HEK293 (cell line): ENCODE data around the gene IREB2.
A peak's percentile ranks its signal among the peaks of the same experiment; 100 is the strongest.
"Not testable (repeated sequence)": the region's sequence is repeated elsewhere in the genome, so short reads cannot be mapped to it uniquely, and the experiment has no call there.

Experiments
- CTCF ChIA-PET: fragments of 350-600 bp; formaldehyde crosslinking; extraction: SDS; loops from one replicate; lab custom pipeline; 2021; ENCODE audit warnings: antibody characterized with exemption; lab: Yijun Ruan, JAX
- POLR2A ChIA-PET: fragments of 300-600 bp; formaldehyde crosslinking; extraction: SDS; loops from one replicate; lab custom pipeline; 2020; ENCODE audit warnings: antibody characterized with exemption, inconsistent platforms; lab: Yijun Ruan, JAX
- H3K27ac ChIP-seq: fragments of 200-500 bp; sonication (Bioruptor generic); 2 replicates; pipeline ENCODE4 v1.5.1; 2014; ENCODE audit warnings: low read depth, low read length, control low read depth, inconsistent platforms; ENCODE audit errors: extremely low read depth
- H3K36me3 ChIP-seq, 2 experiments: fragments of 200-500 bp in 1 of 2; sonication (Bioruptor generic) in 1 of 2; 1 replicate in 1 of 2; 2 replicates in 1 of 2; pipeline ENCODE4 v1.5.1; 2014 to 2017; ENCODE audit warnings: inconsistent platforms in 2 of 2, low read length in 2 of 2; ENCODE audit not compliant: control insufficient read depth in 2 of 2, insufficient read depth in 1 of 2
- H3K4me1 ChIP-seq: fragments of 200-500 bp; sonication (Bioruptor generic); 2 replicates; pipeline ENCODE4 v1.5.1; 2014; ENCODE audit warnings: mild to moderate bottlenecking, low read length, inconsistent platforms; ENCODE audit not compliant: control insufficient read depth, insufficient read depth
- H3K4me3 ChIP-seq: 2 replicates; pipeline ENCODE4 v1.5.1; 2011; ENCODE audit warnings: low read depth, mild to moderate bottlenecking, control low read depth, low read length, moderate library complexity
- H3K9me3 ChIP-seq: fragments of 200-500 bp; sonication (Bioruptor generic); 2 replicates; pipeline ENCODE4 v1.5.1; 2014; ENCODE audit warnings: low read depth, low read length, inconsistent platforms; ENCODE audit not compliant: control insufficient read depth, insufficient read depth
- KLF17 ChIP-seq: fragments of 450-650 bp; formaldehyde crosslinking; IDR thresholded peaks from 2 replicates; pipeline ENCODE4 v1.5.1; 2016; ENCODE audit warnings: missing biosample characterization, missing genetic modification characterization
- PRDM1 ChIP-seq: fragments of 450-650 bp; formaldehyde crosslinking; IDR thresholded peaks from 2 replicates; pipeline ENCODE4; 2016; ENCODE audit warnings: missing biosample characterization, missing genetic modification characterization
- ZBTB8A ChIP-seq: fragments of 450-650 bp; formaldehyde crosslinking; IDR thresholded peaks from 2 replicates; pipeline ENCODE4 v1.5.1; 2016; ENCODE audit warnings: missing biosample characterization, missing genetic modification characterization
- ZEB2 ChIP-seq: fragments of 450-650 bp; formaldehyde crosslinking; IDR thresholded peaks from 2 replicates; pipeline ENCODE4 v1.5.1; 2016; ENCODE audit warnings: missing biosample characterization, missing genetic modification characterization
- ZNF335 ChIP-seq: fragments of 450-650 bp; formaldehyde crosslinking; conservative IDR thresholded peaks from 2 replicates; pipeline ENCODE4 v1.5.1; 2016; ENCODE audit warnings: missing biosample characterization, missing genetic modification characterization
- ZNF518A ChIP-seq: fragments of 450-650 bp; formaldehyde crosslinking; conservative IDR thresholded peaks from 2 replicates; pipeline ENCODE4 v1.5.1; 2016; ENCODE audit warnings: low read depth, missing biosample characterization, missing genetic modification characterization
- ZNF580 ChIP-seq: fragments of 450-650 bp; formaldehyde crosslinking; IDR thresholded peaks from 2 replicates; pipeline ENCODE4 v1.5.1; 2016; ENCODE audit warnings: missing biosample characterization, missing genetic modification characterization
- ZNF692 ChIP-seq: fragments of 450-650 bp; formaldehyde crosslinking; IDR thresholded peaks from 2 replicates; pipeline ENCODE4 v1.5.1; 2016; ENCODE audit warnings: missing biosample characterization, missing genetic modification characterization
- ZXDB ChIP-seq: fragments of 450-650 bp; formaldehyde crosslinking; IDR thresholded peaks from 2 replicates; pipeline ENCODE4 v1.5.1; 2016; ENCODE audit warnings: missing biosample characterization, missing genetic modification characterization
- TF ChIP-seq, protein P1 (sequence below): fragments of 450-650 bp; formaldehyde crosslinking; IDR thresholded peaks from 2 replicates; pipeline ENCODE4 v1.5.1; 2016; ENCODE audit warnings: missing biosample characterization, missing genetic modification characterization
- TF ChIP-seq, protein P2 (sequence below): fragments of 450-650 bp; formaldehyde crosslinking; IDR thresholded peaks from 2 replicates; pipeline ENCODE4 v1.5.1; 2016; ENCODE audit warnings: missing biosample characterization, missing genetic modification characterization, borderline replicate concordance

IREB2 gene

DNA sequence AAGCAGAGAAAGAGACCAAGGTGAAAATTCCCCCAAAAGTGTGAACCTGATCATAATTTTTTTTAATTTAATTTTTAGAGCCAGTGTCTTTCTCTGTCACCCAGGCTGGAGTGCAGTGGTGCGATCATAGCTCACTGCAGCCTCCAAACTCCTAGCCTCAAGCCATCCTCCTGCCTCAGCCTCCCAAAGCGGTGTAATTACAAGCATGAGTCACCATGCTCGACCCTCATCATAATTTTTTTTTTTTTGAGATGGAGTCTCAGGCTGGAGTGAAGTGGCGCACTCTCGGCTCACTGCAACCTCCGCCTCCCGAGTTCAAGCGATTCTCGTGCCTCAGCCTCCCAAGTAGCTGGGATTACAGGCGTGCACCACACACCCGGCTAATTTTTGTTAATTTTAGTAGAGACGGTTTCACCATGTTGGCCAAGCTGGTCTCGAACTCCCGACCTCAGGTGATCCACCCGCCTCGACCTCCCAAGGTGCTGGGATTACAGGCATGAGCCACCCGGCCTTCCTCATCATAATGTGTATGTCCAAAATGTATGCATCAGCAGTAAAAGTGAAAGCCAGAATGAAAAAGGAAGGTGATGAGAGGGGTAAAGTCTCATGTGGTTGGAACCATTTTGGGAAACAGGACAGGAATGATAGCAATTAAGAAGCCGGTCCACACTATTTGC is 101.6 kb downstream of the IREB2 start:
- POLR2A ChIA-PET, result interaction anchor here (0.6 to 3.9 kb wide), 13 partner anchors 9 to 338 kb away, joined by 3 to 78 read pairs (median 7); partner anchors contain the start of genes CHRNA5, HYKK, IREB2 and SKIC8
- H3K4me1 ChIP-seq, H3K9me3 ChIP-seq: not testable (repeated sequence)
- CTCF ChIA-PET, result interaction anchor here (0.7 to 1.3 kb wide), 5 partner anchors 8 to 232 kb away, joined by 3 to 4 read pairs (median 3); no protein-coding TSS in a partner anchor
- peak overlapping the region; percentile 95; the same call in 1 of the 2 replicates for H3K27ac ChIP-seq
- H3K4me3 ChIP-seq, result peak overlapping the region; percentile 93
- TF ChIP-seq ZNF580 (tag by site-specific recombination), result peak; percentile 24; the same call in 1 of the 2 replicates
- peak; percentile 96 for TF ChIP-seq PRDM1 (tag by site-specific recombination)
- TF ChIP-seq ZNF692 (tag by site-specific recombination), result 0 out of 2 replicates have a peak, but pooled peaks have one; percentile 1
- H3K36me3 ChIP-seq, result peaks cover 25 to 29% of the 10 kb centered on the region in 2 experiments

DNA sequence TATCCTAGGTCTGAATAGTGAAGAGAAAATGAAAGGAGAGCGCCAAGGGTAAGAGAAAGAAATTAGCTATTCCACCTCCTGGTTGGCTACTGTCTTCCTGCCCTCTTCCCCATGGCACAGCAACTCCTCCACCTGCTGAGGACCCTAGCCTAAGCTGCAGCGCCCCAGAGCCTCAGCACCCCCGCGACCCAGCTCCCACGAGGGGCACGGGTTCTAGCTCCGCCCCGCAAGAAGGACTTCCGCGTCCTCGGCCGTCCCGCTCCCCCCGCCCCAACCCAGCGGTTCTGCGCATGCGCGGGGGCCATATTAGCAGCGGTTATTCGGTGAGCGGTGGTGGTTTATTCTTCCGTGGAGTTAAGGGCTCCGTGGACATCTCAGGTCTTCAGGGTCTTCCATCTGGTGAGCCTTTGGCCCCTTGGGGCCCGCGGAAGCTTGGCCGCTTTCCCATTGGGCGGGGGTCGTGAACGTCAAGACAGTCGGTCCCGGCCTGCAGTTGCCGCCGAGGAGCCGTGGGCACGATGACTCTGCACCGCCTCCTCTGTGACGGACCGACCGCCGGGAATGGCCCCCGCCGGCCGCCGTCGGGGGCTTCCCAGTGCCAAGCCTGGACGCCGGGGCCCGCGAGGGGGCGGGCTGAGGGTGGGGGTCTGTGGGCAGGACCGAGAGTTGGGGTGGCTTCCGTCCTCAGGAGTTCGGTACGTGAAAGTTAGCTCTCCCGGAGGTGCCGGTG is 102.3 kb downstream of the IREB2 start, which contains the start of gene PSMA4:
TSS of gene PSMA4 (plus strand) at position 304 of the 730 bp plus-strand sequence. CDS start 1,484 bp downstream, outside the sequence.
- peaks cover 32 to 36% of the 10 kb centered on the region in 2 experiments for H3K36me3 ChIP-seq
- peak within 1 kb of the TSS; percentile 93 for H3K4me3 ChIP-seq
- POLR2A ChIA-PET, result interaction anchor here (0.6 to 3.9 kb wide), 13 partner anchors 10 to 241 kb away, joined by 3 to 78 read pairs (median 7); partner anchors contain the start of genes CHRNA5, HYKK, IREB2 and SKIC8
- peak within 1 kb of the TSS; percentile 95 for H3K27ac ChIP-seq
- no peaks in the 10 kb centered on the region for H3K9me3 ChIP-seq
- CTCF ChIA-PET, result interaction anchor here (0.6 to 1.8 kb wide), 6 partner anchors 9 to 118 kb away, joined by 3 to 5 read pairs (median 4); partner anchors contain the start of gene CHRNA5
- peaks cover 10% of the 10 kb centered on the region; the same call in 1 of the 2 replicates for H3K4me1 ChIP-seq
- TF ChIP-seq ZNF335 (tag by site-specific recombination) (peak; percentile 72; the same call in 1 of the 2 replicates), ZEB2 (tag by site-specific recombination) (peak; percentile 75; the same call in 1 of the 2 replicates), KLF17 (tag by site-specific recombination) (0 out of 2 replicates have a peak, but pooled peaks have one; percentile 32), ZBTB8A (tag by site-specific recombination) (peak; percentile 45; the same call in 1 of the 2 replicates), ZXDB (tag by site-specific recombination) (peak; percentile 75), ZNF518A (tag by site-specific recombination) (0 out of 2 replicates have a peak, but pooled peaks have one; percentile 16), ZNF692 (tag by site-specific recombination) (peak; percentile 23)
- TF ChIP-seq, protein P1, sequence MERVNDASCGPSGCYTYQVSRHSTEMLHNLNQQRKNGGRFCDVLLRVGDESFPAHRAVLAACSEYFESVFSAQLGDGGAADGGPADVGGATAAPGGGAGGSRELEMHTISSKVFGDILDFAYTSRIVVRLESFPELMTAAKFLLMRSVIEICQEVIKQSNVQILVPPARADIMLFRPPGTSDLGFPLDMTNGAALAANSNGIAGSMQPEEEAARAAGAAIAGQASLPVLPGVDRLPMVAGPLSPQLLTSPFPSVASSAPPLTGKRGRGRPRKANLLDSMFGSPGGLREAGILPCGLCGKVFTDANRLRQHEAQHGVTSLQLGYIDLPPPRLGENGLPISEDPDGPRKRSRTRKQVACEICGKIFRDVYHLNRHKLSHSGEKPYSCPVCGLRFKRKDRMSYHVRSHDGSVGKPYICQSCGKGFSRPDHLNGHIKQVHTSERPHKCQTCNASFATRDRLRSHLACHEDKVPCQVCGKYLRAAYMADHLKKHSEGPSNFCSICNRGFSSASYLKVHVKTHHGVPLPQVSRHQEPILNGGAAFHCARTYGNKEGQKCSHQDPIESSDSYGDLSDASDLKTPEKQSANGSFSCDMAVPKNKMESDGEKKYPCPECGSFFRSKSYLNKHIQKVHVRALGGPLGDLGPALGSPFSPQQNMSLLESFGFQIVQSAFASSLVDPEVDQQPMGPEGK, result peak; percentile 90
- TF ChIP-seq, protein P2, sequence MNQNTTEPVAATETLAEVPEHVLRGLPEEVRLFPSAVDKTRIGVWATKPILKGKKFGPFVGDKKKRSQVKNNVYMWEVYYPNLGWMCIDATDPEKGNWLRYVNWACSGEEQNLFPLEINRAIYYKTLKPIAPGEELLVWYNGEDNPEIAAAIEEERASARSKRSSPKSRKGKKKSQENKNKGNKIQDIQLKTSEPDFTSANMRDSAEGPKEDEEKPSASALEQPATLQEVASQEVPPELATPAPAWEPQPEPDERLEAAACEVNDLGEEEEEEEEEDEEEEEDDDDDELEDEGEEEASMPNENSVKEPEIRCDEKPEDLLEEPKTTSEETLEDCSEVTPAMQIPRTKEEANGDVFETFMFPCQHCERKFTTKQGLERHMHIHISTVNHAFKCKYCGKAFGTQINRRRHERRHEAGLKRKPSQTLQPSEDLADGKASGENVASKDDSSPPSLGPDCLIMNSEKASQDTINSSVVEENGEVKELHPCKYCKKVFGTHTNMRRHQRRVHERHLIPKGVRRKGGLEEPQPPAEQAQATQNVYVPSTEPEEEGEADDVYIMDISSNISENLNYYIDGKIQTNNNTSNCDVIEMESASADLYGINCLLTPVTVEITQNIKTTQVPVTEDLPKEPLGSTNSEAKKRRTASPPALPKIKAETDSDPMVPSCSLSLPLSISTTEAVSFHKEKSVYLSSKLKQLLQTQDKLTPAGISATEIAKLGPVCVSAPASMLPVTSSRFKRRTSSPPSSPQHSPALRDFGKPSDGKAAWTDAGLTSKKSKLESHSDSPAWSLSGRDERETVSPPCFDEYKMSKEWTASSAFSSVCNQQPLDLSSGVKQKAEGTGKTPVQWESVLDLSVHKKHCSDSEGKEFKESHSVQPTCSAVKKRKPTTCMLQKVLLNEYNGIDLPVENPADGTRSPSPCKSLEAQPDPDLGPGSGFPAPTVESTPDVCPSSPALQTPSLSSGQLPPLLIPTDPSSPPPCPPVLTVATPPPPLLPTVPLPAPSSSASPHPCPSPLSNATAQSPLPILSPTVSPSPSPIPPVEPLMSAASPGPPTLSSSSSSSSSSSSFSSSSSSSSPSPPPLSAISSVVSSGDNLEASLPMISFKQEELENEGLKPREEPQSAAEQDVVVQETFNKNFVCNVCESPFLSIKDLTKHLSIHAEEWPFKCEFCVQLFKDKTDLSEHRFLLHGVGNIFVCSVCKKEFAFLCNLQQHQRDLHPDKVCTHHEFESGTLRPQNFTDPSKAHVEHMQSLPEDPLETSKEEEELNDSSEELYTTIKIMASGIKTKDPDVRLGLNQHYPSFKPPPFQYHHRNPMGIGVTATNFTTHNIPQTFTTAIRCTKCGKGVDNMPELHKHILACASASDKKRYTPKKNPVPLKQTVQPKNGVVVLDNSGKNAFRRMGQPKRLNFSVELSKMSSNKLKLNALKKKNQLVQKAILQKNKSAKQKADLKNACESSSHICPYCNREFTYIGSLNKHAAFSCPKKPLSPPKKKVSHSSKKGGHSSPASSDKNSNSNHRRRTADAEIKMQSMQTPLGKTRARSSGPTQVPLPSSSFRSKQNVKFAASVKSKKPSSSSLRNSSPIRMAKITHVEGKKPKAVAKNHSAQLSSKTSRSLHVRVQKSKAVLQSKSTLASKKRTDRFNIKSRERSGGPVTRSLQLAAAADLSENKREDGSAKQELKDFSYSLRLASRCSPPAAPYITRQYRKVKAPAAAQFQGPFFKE, result no peak
